Esophagus (tissue), 2 donors: Measurements from ENCODE around the gene ITCH. TPM values are rescaled to one million over a fixed set of nuclear protein-coding genes. Genes with fewer than 3 reads are reported as not detected.

Experiments used
- H3K27ac ChIP-seq, 2 donors: one replicate each; pipeline ENCODE4 v1.5.1; 2013; ENCODE audit warnings: low read depth in 2 of 2, mild to moderate bottlenecking in 2 of 2, inconsistent platforms in 1 of 2, low read length in 1 of 2, moderate library complexity in 1 of 2
- H3K27me3 ChIP-seq, 2 donors: one replicate each; pipeline ENCODE4 v1.6.1; 2013; ENCODE audit warnings: low read length in 2 of 2, control low read depth in 1 of 2, mild to moderate bottlenecking in 1 of 2; ENCODE audit not compliant: insufficient read depth in 2 of 2, control insufficient read depth in 1 of 2
- H3K36me3 ChIP-seq, 2 donors: one replicate each; pipeline ENCODE4 v1.6.1; 2013; ENCODE audit warnings: low read length in 1 of 2; ENCODE audit not compliant: control insufficient read depth in 2 of 2, insufficient read depth in 2 of 2
- H3K4me1 ChIP-seq, 2 donors: one replicate each; pipeline ENCODE4 v1.6.1; 2013; ENCODE audit warnings: low read length in 1 of 2; ENCODE audit not compliant: control insufficient read depth in 2 of 2, insufficient read depth in 2 of 2
- H3K4me3 ChIP-seq, 2 donors: one replicate each; pipeline ENCODE4 v1.5.1; 2013; ENCODE audit warnings: low read length in 2 of 2, mild to moderate bottlenecking in 2 of 2, low read depth in 1 of 2, moderate library complexity in 1 of 2
- H3K9me3 ChIP-seq, 2 donors: one replicate each; pipeline ENCODE4 v1.6.1; 2013; ENCODE audit warnings: mild to moderate bottlenecking in 2 of 2, low read depth in 1 of 2, low read length in 1 of 2, moderate library complexity in 1 of 2; ENCODE audit not compliant: control insufficient read depth in 2 of 2, insufficient read depth in 1 of 2
- WGBS, 2 donors: extraction: QIAGEN DNeasy Blood & Tissue Kit; methylation state at CpG; one replicate each; pipeline ENCODE4 v1.1.7; 2013; 5-methylcytosine and 5-hydroxymethylcytosine counted together
- polyA plus RNA-seq, 2 donors: library from polyadenylated mRNA; stranded (reverse); fragments of 200-250 nt; gene quantifications; one replicate each; pipeline ENCODE4 v1.2.3, GENCODE V29; 2013
- donor health status: healthy with polysubstance abuse.
- donor health status: Bipolar disorder and iron deficiency.

The ITCH gene
- polyA plus RNA-seq, 2 donors: 19.3 to 19.7 TPM

DNA sequence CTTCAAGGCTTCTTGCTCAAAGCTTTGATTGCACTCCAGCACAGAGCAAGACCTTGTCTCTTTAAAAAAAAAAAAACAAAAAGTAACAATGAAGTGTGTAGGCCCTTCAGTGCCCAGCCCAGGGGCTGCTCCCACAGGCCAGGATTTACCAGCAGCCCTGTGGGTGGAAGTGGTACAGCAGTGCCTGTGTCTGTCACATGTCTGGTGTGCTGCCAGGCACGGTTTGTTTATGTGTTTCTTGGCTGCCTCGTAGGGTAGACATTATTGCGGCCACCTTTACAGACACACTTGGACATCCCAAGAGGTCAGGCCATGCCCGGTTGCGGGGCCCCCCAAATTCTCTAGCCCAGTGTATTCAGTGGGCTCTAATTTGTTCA is 165.8 kb downstream of the ITCH start:
- Histone ChIP-seq H3K27ac (peak overlapping the region in 1 of 2 donors; percentile 26), H3K36me3 (peaks cover 13 to 28% of the 10 kb centered on the region in 2 donors), H3K9me3 (no peaks in the 10 kb centered on the region), H3K4me3 (no peak overlapping the region), H3K27me3 (no peaks in the 10 kb centered on the region), H3K4me1 (peaks cover 4 to 9% of the 10 kb centered on the region in 2 donors)
- WGBS, 2 donors: 51 to 59% methylated on average over 5 of the region's 5 CpGs

GRCh38 chr20:34529742-34530141 is 166.7 kb downstream of the ITCH start:
- 84 to 85% methylated on average over 3 of the region's 3 CpGs for WGBS, 2 donors

DNA sequence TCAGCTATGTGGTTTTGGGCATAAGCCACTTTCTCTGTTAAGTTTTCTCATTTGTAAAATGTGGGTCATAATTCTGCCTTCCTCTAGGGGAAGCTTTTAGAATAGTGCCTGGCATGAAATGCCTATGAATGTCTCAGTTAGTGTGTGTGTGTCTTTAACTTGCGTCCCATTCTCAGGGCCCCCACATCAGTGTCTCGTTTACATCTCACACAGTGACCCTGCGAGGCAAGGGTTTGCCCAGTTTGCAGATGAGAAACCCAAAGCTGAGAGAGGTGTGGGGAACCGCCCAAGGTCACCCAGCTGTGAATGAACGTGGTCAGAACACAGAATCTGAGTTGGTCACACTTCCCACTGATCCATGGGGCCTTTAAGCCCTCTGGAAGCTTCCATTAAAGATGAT is 167.3 kb downstream of the ITCH start:
- Histone ChIP-seq H3K9me3 (no peaks in the 10 kb centered on the region), H3K4me3 (no peak overlapping the region), H3K27me3 (no peaks in the 10 kb centered on the region), H3K4me1 (peaks cover 4 to 6% of the 10 kb centered on the region in 2 donors), H3K27ac (no peak overlapping the region), H3K36me3 (peaks cover 25 to 41% of the 10 kb centered on the region in 2 donors)
- 78 to 81% methylated on average over 5 of the region's 5 CpGs for WGBS, 2 donors

More at GRCh38 chr20:34529742-34530141, 166.7 kb downstream of the ITCH start:
- H3K27ac ChIP-seq: no peak overlapping the region
- no peaks in the 10 kb centered on the region for H3K9me3 ChIP-seq
- no peak overlapping the region for H3K4me3 ChIP-seq
- H3K36me3 ChIP-seq: peaks cover 19 to 35% of the 10 kb centered on the region in 2 donors
- H3K27me3 ChIP-seq: no peaks in the 10 kb centered on the region
- peaks cover 4 to 7% of the 10 kb centered on the region in 2 donors for H3K4me1 ChIP-seq

DNA sequence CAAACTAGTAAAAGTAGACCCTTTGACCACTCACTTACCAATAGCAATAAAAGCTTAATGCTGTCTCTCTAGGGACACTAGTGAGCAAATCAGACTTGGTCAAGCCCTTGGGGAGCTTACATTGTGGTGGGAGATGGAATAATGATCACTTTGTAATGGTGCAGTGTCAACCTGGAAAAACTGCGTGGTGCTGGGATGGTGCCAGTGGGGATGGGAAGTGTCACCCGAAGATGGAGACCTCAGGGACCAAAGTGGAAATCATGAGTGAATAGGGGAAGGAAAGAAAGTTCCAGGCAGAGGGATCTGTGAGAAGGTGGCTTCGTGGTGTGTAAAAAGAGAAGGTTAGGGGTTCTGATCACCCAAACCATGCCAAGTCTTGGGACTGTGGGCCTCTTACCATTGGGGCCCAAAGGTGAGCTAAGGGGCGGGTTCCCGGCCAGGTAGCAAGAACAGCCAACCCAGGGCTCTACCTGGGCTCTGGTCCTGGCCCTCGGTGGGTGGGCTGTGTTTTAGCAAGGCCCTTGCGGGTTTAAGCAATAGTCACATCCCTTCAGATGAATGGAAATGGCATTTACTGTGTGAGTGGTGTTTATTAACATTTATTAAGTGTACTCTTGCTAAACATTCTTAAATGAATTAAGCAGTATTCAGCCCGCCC is 168.7 kb downstream of the ITCH start:
- no peak overlapping the region for H3K4me3 ChIP-seq
- peaks cover 36 to 53% of the 10 kb centered on the region in 2 donors for H3K36me3 ChIP-seq
- 90 to 91% methylated on average over 8 of the region's 8 CpGs for WGBS, 2 donors
- no peaks in the 10 kb centered on the region for H3K9me3 ChIP-seq
- H3K27ac ChIP-seq: no peak overlapping the region
- no peaks in the 10 kb centered on the region for H3K27me3 ChIP-seq
- H3K4me1 ChIP-seq: peaks cover 2 to 3% of the 10 kb centered on the region in 2 donors

DNA sequence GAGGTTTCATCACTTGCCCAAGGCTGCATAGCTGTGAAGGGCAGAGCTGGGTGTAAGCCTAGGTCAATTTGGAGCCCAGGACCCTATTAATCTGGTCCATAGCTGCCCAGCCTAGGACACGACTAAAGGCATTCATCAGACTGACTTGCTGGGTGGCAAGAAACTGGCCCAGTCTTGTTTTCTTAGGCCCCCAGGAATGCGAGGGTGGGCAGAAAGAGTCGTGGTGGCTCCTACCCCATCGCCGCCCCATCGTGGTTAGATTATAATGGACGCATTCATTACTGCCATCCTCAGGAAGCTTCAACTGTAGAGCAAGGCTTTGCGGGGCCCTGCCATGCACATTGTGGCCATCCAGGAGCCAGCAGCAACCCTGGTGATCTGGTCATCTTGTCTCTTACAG is 169.2 kb downstream of the ITCH start:
- H3K27me3 ChIP-seq: no peaks in the 10 kb centered on the region
- peaks cover 0 to 2% of the 10 kb centered on the region in 2 donors for H3K4me1 ChIP-seq
- peaks cover 36 to 56% of the 10 kb centered on the region in 2 donors for H3K36me3 ChIP-seq
- no peaks in the 10 kb centered on the region for H3K9me3 ChIP-seq
- no peak overlapping the region for H3K4me3 ChIP-seq
- 81 to 82% methylated on average over 8 of the region's 8 CpGs for WGBS, 2 donors
- no peak overlapping the region for H3K27ac ChIP-seq

GRCh38 chr20:34532756-34533155 is 169.7 kb downstream of the ITCH start:
- Histone ChIP-seq H3K4me1 (peaks cover 0 to 2% of the 10 kb centered on the region in 2 donors), H3K27me3 (no peaks in the 10 kb centered on the region), H3K9me3 (no peaks in the 10 kb centered on the region), H3K36me3 (peaks cover 36 to 60% of the 10 kb centered on the region in 2 donors), H3K27ac (no peak overlapping the region), H3K4me3 (no peak overlapping the region)
- WGBS, 2 donors: 93 to 95% methylated on average over 7 of the region's 7 CpGs

GRCh38 chr20:34534391-34535165 is 171.5 kb downstream of the ITCH start:
- H3K9me3 ChIP-seq: no peaks in the 10 kb centered on the region
- H3K27me3 ChIP-seq: no peaks in the 10 kb centered on the region
- no peak overlapping the region for H3K4me3 ChIP-seq
- no peak overlapping the region for H3K27ac ChIP-seq
- H3K36me3 ChIP-seq: peaks cover 36 to 56% of the 10 kb centered on the region in 2 donors
- H3K4me1 ChIP-seq: no peaks in the 10 kb centered on the region
- 92 to 93% methylated on average over 15 of the region's 15 CpGs for WGBS, 2 donors

- H3K4me1 ChIP-seq: no peaks in the 10 kb centered on the region
- H3K4me3 ChIP-seq: no peak overlapping the region
- no peak overlapping the region for H3K27ac ChIP-seq
- H3K36me3 ChIP-seq: peaks cover 36 to 55% of the 10 kb centered on the region in 2 donors
- no peaks in the 10 kb centered on the region for H3K9me3 ChIP-seq
- 94 to 96% methylated on average over 15 of the region's 15 CpGs for WGBS, 2 donors
- no peaks in the 10 kb centered on the region for H3K27me3 ChIP-seq
These were observed 172.3 kb downstream of the ITCH start for GRCh38 chr20:34535301-34535840.

- no peaks in the 10 kb centered on the region for H3K27me3 ChIP-seq
- no peak overlapping the region for H3K4me3 ChIP-seq
- H3K36me3 ChIP-seq: peaks cover 40 to 55% of the 10 kb centered on the region in 2 donors
- no peaks in the 10 kb centered on the region for H3K9me3 ChIP-seq
- no peak overlapping the region for H3K27ac ChIP-seq
- no peaks in the 10 kb centered on the region for H3K4me1 ChIP-seq
- WGBS, 2 donors: 92 to 95% methylated on average over 2 of the region's 2 CpGs
These were observed 172.8 kb downstream of the ITCH start for GRCh38 chr20:34535857-34536256.
